H1 (cell line): ENCODE results near the gene BTBD9. TPM values are rescaled to one million over a fixed set of nuclear protein-coding genes. Genes with fewer than 3 reads are reported as not detected.

Experiments
- CBX5 ChIP-seq: fragments of 300-800, 300-1000 bp; sonication (generic); IDR thresholded peaks from 2 replicates; pipeline ENCODE4 v1.7.1; 2016; ENCODE audit warnings: antibody characterized with exemption, low read length, low read depth
- CHD1 ChIP-seq: IDR thresholded peaks from 2 replicates; pipeline ENCODE4 v1.6.1; 2012; ENCODE audit warnings: low read depth, low read length, improper control_type of control experiment
- EGR1 ChIP-seq: IDR thresholded peaks from 2 replicates; pipeline ENCODE4 v1.6.1; 2011; ENCODE audit warnings: low read depth, low read length, borderline replicate concordance
- HDAC2 ChIP-seq, 2 experiments: fragments of 300-600 bp in 1 of 2; sonication (generic) in 1 of 2; IDR thresholded peaks; 2 replicates each; pipeline ENCODE4 v1.6.1; 2011 to 2012; ENCODE audit warnings: low read depth in 2 of 2, low read length in 2 of 2, mild to moderate bottlenecking in 2 of 2, moderate library complexity in 2 of 2, borderline replicate concordance in 1 of 2, inconsistent platforms in 1 of 2
- KDM4A ChIP-seq: IDR thresholded peaks from one replicate; pipeline ENCODE4 v1.7.1; 2012; ENCODE audit warnings: low read depth, mild to moderate bottlenecking, moderate library complexity, low read length, inconsistent platforms; ENCODE audit not compliant: severe bottlenecking
- POLR2A ChIP-seq, 2 experiments: IDR thresholded peaks; 1 replicate in 1 of 2; 2 replicates in 1 of 2; pipeline ENCODE4 v1.6.1; 2011; ENCODE audit warnings: low read depth in 2 of 2, low read length in 2 of 2, mild to moderate bottlenecking in 2 of 2; ENCODE audit errors: control extremely low read depth in 1 of 2
- POU5F1 ChIP-seq: IDR thresholded peaks from 2 replicates; pipeline ENCODE4 v1.6.1; 2011; ENCODE audit warnings: low read depth, mild to moderate bottlenecking, low read length, moderate library complexity
- RAD21 ChIP-seq, 2 experiments: IDR thresholded peaks in 1 of 2; conservative IDR thresholded peaks in 1 of 2; 2 replicates each; pipeline ENCODE4 v1.6.1; 2011; ENCODE audit warnings: low read depth in 2 of 2, low read length in 2 of 2, improper control_type of control experiment in 1 of 2, inconsistent platforms in 1 of 2, mild to moderate bottlenecking in 1 of 2, moderate library complexity in 1 of 2
- RFX5 ChIP-seq: IDR thresholded peaks from 2 replicates; pipeline ENCODE4 v1.6.1; 2011; ENCODE audit warnings: low read depth, low read length, improper control_type of control experiment, borderline replicate concordance
- RXRA ChIP-seq: IDR thresholded peaks from 2 replicates; pipeline ENCODE4 v1.6.1; 2011; ENCODE audit warnings: low read depth, mild to moderate bottlenecking, low read length, moderate library complexity; ENCODE audit not compliant: insufficient read depth
- polyA plus RNA-seq, 7 experiments: library from polyadenylated mRNA; depleted of rRNA in 3 of 7; stranded (reverse) in 5 of 7; unstranded in 2 of 7; fragments of >200 nt in 5 of 7; fragments of 200-250 nt in 2 of 7; gene quantifications; 1 replicate in 5 of 7; 2 replicates in 1 of 7; 4 replicates in 1 of 7; pipeline versions ENCODE4 v1.2.1 to v1.2.3, GENCODE V29; 2011 to 2013; ENCODE audit warnings: missing spikeins in 2 of 7, mixed read lengths in 2 of 7
- total RNA-seq: library from RNA; stranded (reverse); fragmentation: NEBNext Ultra II Directional; extraction: Animal tissue kit (Norgen Biotek cat#: 25700); gene quantifications from 2 replicates; pipeline ENCODE4 v1.2.1, GENCODE V29; 2021
- TF ChIP-seq, protein P1 (sequence below): fragments of 300-600 bp; sonication (generic); IDR thresholded peaks from 2 replicates; pipeline ENCODE4 v1.7.1; 2012; ENCODE audit warnings: low read length, moderate library complexity, mild to moderate bottlenecking, inconsistent platforms; ENCODE audit not compliant: insufficient replicate concordance

Gene BTBD9
- total and polyA plus RNA-seq, 2 of the 8 experiments (the other 6 are each of a cell fraction or from before 2014, with no cell fraction given) = 0.92 to 4.1 TPM

DNA sequence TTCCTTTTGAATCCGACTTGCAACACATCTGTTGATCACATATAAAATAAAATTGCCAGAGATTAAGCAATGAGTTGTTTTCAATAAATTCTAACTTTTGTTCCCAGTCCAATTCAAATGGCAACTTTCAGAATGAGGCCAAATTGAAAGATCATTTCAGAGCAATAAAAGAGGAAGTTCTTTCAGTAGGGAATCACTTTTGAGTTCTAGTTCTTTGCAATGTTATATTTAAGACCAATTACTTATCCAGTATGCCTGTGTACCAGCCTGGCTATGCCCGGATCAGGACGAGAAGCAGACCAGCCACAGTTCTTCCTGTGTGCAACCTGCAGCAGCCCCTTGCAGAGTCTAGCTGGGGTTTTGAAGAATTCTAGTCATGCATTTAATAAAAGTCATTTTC, 232.5 kb downstream of the BTBD9 start (continued):
- TF ChIP-seq, protein P1, sequence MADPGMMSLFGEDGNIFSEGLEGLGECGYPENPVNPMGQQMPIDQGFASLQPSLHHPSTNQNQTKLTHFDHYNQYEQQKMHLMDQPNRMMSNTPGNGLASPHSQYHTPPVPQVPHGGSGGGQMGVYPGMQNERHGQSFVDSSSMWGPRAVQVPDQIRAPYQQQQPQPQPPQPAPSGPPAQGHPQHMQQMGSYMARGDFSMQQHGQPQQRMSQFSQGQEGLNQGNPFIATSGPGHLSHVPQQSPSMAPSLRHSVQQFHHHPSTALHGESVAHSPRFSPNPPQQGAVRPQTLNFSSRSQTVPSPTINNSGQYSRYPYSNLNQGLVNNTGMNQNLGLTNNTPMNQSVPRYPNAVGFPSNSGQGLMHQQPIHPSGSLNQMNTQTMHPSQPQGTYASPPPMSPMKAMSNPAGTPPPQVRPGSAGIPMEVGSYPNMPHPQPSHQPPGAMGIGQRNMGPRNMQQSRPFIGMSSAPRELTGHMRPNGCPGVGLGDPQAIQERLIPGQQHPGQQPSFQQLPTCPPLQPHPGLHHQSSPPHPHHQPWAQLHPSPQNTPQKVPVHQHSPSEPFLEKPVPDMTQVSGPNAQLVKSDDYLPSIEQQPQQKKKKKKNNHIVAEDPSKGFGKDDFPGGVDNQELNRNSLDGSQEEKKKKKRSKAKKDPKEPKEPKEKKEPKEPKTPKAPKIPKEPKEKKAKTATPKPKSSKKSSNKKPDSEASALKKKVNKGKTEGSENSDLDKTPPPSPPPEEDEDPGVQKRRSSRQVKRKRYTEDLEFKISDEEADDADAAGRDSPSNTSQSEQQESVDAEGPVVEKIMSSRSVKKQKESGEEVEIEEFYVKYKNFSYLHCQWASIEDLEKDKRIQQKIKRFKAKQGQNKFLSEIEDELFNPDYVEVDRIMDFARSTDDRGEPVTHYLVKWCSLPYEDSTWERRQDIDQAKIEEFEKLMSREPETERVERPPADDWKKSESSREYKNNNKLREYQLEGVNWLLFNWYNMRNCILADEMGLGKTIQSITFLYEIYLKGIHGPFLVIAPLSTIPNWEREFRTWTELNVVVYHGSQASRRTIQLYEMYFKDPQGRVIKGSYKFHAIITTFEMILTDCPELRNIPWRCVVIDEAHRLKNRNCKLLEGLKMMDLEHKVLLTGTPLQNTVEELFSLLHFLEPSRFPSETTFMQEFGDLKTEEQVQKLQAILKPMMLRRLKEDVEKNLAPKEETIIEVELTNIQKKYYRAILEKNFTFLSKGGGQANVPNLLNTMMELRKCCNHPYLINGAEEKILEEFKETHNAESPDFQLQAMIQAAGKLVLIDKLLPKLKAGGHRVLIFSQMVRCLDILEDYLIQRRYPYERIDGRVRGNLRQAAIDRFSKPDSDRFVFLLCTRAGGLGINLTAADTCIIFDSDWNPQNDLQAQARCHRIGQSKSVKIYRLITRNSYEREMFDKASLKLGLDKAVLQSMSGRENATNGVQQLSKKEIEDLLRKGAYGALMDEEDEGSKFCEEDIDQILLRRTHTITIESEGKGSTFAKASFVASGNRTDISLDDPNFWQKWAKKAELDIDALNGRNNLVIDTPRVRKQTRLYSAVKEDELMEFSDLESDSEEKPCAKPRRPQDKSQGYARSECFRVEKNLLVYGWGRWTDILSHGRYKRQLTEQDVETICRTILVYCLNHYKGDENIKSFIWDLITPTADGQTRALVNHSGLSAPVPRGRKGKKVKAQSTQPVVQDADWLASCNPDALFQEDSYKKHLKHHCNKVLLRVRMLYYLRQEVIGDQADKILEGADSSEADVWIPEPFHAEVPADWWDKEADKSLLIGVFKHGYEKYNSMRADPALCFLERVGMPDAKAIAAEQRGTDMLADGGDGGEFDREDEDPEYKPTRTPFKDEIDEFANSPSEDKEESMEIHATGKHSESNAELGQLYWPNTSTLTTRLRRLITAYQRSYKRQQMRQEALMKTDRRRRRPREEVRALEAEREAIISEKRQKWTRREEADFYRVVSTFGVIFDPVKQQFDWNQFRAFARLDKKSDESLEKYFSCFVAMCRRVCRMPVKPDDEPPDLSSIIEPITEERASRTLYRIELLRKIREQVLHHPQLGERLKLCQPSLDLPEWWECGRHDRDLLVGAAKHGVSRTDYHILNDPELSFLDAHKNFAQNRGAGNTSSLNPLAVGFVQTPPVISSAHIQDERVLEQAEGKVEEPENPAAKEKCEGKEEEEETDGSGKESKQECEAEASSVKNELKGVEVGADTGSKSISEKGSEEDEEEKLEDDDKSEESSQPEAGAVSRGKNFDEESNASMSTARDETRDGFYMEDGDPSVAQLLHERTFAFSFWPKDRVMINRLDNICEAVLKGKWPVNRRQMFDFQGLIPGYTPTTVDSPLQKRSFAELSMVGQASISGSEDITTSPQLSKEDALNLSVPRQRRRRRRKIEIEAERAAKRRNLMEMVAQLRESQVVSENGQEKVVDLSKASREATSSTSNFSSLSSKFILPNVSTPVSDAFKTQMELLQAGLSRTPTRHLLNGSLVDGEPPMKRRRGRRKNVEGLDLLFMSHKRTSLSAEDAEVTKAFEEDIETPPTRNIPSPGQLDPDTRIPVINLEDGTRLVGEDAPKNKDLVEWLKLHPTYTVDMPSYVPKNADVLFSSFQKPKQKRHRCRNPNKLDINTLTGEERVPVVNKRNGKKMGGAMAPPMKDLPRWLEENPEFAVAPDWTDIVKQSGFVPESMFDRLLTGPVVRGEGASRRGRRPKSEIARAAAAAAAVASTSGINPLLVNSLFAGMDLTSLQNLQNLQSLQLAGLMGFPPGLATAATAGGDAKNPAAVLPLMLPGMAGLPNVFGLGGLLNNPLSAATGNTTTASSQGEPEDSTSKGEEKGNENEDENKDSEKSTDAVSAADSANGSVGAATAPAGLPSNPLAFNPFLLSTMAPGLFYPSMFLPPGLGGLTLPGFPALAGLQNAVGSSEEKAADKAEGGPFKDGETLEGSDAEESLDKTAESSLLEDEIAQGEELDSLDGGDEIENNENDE = no peak
- TF ChIP-seq CHD1 (no peak), EGR1 (no peak), RXRA (no peak), POLR2A (IDR thresholded peaks at IDR 0.05; ENCODE audit: control extremely low read depth in 1 of 2, low read depth in 2 of 2, low read length in 2 of 2) (no peak), POU5F1 (no peak), HDAC2 (IDR thresholded peaks at IDR 0.05; ENCODE audit: borderline replicate concordance in 1 of 2, low read depth in 2 of 2, low read length in 2 of 2) (no peak), RFX5 (no peak), RAD21 (IDR thresholded peaks at IDR 0.05 in 1 of 2, conservative IDR thresholded peaks at IDR 0.05 in 1 of 2; ENCODE audit: low read depth in 2 of 2, low read length in 2 of 2) (no peak), KDM4A (no peak), CBX5 (no peak)
